HG03520 (cell line): ENCODE data around the gene MTERF4.

ENCODE experiments used
- ATAC-seq: cut with Tn5 transposase; IDR thresholded peaks from one replicate; pipeline ENCODE4 v1.9.1; 2021; ENCODE audit warnings: mild to moderate bottlenecking, moderate library complexity; ENCODE audit not compliant: unreplicated experiment

The MTERF4 gene, protein sequence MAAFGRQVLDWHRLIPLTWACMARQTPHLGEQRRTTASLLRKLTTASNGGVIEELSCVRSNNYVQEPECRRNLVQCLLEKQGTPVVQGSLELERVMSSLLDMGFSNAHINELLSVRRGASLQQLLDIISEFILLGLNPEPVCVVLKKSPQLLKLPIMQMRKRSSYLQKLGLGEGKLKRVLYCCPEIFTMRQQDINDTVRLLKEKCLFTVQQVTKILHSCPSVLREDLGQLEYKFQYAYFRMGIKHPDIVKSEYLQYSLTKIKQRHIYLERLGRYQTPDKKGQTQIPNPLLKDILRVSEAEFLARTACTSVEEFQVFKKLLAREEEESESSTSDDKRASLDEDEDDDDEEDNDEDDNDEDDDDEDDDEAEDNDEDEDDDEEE

DNA sequence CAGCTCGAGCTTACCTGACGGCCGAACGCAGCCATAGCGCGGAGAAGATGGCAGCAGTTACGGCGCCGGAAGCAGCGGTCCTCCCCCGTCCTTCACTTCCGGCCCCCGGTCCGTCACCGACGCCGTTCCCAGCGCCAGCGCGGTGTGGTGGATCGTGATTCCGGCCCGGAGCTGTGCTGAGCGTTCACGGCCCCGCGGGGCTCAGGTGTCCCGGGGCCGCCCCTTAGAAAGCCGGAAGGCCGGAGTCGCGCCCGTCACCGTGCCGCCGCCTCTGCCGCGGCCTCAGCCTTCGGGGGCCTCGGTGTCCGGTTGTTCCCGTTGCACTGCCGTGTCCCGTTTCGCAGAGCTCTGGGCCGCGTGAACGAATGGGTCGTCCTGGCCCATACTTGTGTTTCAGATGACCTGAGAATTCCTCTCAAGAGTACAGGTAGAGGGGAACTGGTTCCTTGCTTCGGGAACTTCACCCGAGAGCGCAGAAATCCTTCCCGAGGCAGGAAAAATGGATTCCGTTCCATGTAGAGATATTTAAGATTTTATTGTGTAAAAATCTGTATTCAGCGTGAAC lies at the start of gene MTERF4:
Gene MTERF4 (minus strand): TSS at position 49 of the 565 bp plus-strand sequence. CDS start 14 bp downstream, at position 35.
- ATAC-seq: peak; percentile 79

DNA sequence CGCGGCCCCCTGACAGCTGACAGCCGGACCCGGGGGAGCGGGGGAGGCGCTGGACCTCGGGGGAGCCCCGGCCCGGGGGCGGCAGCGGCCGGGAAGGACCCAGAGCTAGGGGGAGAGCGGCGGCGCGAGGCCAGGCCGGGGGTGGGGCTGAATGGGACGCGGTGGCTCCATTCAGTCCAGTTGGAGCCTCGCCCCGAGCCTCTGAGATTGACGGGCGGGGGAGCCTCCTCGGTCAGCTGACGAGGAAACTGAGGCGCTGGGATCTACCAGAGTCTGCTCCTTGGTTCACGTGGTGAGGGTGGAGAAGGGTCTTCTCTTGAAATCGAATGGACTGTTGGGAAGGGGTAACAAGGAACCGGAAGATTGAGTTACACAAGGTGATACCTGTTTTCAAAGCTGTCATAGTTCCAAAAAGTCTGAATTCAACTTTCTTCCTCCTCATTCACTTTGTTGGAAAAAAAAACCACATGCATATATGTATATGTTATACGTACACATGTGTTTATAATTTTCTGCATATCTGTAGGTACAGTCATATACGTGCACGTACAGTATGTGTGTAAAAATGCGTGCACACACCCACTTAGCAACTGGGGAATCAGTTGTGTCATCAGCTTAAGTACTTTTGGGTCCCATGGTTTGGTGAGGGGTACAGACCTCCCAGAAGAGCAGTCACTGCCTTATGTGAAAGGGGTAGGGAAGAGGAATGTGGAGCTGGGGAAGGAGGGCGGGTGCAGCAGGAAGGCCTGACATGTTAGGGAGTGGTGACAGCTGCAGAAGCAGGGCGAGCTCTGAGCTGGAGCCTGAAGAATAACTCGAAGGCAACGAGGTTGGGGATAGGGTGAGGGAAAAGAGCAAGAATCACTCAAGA lies 48.8 kb upstream of the MTERF4 start:
- no peak for ATAC-seq

DNA sequence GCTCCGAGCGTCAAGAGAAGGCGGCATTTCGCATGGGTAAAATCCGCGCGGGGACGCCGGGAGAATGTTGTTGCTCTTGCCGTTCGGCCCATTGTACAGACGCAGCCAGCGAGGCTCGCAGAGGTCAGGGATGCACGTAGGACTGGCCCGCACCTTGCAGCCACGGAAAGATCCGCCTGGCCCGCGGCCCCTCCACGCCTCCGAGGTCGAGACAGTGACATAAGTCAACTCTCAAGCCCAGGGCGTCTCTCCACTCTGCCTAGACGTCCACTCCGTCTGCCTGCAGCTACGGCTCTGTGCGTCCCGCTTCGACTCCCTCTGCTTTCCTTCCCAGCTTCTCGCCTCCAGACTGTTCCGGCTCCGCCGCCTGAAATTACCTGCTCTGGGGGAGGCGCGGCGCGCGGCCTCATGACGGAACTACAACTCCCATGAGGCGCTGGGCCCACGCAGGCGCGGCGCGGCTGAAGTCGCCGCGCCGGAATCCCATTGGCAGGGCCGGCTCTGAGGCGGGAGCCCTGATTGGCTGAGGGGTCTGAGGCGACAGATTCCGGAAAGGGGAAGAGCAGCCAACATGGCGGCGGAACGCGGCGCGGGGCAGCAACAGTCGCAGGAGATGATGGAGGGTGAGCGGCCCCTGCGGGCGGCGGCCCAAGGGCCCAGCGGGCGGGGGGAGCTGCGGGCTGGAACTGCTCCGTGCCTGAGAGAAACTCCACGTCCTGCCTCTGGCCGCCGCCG lies 48.0 kb upstream of the MTERF4 start, which contains the start of gene PPP1R7:
Gene PPP1R7 (plus strand): TSS at position 543 of the 735 bp plus-strand sequence. CDS start 29 bp downstream, at position 572.
- peak; percentile 72 for ATAC-seq

DNA sequence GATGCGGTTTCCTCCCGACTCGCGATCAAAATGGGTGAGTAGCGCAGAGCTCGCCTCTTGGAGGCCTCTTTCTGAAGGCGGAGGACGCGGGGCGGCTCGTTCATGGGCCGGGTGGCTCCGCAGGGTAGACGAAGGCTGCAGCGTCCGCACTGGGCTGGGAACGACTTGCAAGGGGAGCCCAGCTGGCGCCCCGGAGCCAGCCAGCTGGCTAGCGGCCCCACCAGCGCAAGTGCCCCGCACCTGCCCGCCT lies 47.5 kb upstream of the MTERF4 start:
- ATAC-seq: peak; percentile 4

DNA sequence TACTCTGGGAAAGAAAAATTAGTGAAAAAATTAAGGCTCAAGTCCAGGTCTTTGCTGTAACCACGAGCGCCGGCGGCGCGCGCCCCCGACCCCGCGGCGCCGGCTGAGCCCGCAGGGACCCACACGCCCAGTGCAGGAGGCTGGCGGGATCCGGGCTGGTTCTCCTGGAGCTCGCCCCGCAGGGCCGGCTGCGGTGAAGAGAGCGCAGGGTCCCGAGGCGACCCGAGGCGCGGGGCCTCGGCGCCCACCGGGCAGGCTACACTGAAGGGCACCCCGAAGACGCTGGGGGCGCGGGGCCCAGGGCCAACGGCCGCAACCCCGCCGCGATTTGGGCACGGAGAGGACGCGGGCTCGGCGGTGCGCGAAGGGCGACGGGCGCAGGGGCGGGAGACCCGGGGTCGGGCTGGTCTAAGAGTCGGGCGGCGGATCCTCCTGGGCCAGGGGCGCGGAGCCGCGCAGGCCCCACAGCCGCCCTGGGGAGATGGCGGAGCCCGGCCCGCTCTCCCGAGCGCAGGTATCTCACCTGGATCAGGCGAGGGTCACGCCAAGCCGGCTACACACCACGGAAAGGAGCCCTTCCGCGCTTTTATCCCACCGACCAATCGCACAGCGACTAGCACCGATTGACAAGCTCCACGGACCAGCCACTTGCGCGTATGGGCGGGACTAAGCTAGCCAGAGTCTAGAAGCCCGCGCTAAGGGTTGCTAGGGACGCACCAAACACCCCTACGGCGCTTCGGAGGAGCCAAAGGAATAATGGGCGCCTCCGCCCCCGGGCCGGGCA lies 47.0 kb upstream of the MTERF4 start, which contains the start of gene PASK:
Gene PASK (minus strand): TSS at position 582 of the 784 bp plus-strand sequence. CDS start 6,440 bp downstream, outside the sequence.
- ATAC-seq: peak; percentile 73

DNA sequence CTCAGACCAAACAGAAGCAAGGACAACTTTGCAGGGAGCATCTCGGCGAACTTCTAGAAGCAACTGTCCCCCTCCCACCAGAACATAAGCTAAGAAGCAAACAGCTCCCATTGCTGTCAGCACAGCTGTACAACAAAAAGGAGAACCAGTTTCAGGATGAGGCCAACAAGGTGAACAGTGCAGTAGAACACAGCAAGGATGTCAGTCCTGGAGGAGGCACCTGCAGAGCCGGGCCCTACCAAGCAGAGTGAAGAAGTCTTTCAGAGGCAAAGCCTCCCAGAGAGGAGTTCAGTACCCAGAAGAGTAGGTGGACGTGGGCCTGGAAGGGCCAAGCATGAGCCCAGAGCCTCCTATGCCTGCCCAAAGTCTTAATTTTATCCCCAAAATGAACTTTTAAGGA lies 46.2 kb upstream of the MTERF4 start:
- no peak for ATAC-seq

DNA sequence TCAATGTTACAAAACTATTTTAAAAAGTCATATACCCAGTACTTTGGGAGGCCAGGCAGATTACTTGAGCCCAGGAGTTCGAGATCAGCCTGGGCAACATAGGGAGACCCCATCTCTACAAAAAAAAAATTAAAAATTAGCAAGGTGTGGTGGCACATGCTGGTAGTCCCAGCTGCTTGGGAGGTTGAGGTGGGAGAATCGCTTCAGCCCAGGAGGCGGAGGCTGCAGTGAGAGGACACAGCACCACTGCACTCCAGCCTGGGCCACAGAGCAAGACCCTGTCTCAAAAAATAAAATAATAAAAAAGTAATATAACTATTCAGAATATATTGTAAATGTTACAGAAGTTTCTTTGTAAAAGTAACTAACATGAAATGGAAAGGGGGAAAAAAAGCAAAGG lies 45.2 kb upstream of the MTERF4 start:
- ATAC-seq: no peak

DNA sequence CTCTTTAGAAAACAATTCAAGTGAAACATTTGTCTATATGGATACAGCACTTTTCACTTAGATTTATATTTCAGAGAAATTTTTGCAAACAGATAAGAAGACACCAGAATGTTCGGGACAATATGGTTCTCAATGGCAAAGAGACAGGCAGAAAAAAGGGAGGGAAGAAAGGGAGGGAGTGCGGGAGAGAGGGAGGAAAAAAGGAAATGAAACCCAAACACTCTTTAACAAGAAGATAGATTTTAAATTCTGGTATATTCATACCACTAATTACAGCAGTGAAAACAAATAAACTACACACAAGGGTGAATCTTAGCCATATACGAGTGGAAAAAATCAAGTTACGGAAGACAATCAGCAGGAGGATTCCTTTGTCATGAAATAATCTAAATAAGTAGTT lies 44.2 kb upstream of the MTERF4 start:
- ATAC-seq: no peak

DNA sequence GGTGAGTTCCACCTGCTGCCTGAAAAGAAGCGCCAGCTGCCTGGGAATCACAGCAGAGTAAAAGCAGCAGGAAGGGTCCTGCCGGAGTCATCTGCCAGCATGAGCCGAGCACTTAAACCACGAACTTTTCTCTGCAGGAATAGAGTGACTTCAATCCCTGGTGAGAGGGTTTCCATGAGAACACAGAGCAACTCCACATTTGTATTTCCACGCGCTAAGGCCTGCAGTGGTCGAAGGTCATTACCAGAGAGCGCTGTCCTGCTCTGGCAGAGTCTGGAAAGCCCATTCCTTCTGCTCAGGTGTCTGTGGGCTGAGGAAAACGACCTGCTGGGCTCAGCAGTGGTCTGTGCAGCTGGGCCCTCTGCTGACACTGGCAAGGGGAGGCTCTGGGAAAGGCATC lies 40.5 kb upstream of the MTERF4 start:
- ATAC-seq: no peak

DNA sequence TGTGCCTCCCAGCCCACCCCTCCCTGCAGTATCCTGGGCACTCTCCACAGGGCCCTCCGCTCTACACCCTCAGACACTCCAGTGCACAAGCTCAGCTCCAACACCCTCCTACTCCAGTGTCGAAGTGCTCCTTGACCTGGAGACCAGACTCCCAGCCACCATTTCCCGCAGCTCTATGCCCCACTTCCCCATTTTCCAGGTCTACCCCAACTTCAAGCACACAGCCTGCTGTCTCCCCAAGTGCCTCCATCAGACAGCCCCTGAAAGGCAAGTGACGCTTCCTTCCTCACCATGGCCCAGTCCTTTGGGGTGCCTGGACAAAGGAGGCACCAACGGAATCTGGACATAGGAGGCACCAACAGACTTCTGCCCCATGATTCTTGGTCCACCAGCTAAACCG lies 40.0 kb upstream of the MTERF4 start:
- ATAC-seq: no peak

DNA sequence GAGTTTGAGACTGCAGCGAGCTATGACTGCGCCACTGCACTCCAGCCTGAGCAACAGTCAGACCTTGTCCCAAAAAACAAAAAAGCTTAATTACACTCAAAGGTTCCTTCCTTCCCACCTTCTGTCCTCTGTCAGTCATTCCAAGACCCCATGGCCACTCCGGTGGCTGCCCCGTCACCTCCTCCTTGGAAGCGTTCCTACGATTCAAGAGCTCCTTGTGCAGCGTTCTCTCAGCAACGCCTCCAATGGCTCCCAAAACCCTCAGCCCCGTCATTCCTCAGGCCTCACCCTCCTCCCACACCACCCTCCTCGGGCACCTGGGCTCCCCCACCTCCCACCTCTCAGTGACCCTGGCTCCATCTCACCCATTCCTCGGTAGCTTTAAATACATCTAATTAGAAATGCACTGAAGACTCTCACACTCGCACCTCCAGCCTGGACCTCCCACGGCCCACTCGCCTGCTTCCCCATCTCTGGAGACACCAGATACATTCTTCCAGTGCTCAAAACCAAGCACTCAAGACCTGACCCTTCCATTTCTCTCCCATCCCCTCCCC lies 39.2 kb upstream of the MTERF4 start:
- no peak for ATAC-seq

DNA sequence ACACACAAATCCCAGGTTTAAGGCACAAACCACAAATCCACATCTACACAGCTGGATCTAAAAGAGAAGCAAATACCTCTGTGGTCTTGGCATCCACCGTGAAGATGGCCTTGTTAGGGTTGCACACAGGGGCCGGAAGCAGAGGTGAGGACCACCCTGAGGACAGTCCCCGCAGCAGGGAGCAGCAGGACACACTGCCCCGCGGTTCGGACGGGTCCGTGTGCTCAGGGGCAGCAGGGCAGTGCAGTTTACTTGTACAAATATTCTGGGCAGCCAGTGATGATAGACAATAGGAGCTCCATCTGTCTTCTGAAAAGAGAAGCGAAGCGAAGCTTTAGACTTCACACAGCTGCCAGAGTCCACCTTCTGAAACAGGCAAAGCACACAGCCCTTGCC lies 38.4 kb upstream of the MTERF4 start:
- ATAC-seq: no peak

DNA sequence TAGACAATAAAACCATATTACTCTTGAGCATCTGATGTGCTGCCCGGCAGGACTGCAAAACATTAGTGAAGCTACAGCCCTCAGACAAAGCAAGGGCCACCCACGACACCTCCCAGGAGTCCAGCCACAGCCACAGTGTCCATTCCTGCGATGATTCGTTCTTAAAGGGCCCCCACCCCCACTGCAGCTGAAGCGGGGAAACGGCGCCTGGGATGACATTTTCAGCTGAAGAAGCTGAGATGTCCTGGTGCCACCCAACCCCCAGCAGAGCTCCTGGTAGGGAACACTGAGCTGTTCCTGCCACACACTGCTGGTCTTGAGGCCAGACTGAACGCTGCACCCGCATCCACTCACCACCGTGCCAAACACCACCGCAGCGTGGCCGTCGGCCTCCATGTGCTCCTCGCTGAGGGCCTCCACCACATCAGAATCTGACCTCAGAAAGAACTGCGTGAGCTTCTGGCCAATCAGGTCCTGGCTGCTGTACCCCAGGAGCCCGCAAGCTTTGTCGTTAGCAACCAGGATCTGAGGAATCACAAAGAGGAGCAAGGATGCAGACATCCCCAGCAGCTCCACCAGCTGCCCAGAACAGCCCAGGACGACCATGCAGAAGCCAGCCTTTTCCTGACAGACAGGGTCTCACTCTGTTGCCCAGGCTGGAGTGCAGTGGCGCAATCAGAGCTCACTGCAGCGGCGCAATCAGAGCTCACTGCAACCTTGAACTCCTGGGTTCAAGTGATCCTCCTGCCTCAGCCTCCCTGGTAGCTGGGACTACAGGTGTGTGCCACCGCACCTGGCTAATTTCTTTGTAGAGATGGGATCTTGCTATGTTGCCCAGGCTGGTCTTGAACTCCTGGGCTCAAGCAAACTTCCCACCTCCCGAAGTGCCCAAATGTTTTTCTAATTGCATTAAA lies 37.7 kb upstream of the MTERF4 start:
- no peak for ATAC-seq

DNA sequence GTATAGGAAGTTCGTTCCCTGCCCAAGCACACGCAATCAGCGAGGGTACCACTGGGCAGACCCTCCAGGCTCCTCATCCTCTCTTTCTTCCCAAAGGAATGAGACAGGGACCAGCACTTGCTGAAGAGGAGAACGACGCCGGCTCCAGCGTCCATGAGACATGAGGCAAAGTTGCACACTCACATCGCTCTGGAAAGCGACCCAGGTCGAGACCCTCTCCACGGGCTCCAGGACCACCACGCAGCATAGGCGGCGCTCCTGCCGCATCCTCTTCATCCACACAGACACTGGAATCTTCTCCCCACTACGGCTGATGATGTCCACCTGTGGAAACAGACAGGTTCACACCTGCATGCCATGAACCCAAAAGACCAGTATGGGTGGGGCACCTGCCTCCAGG lies 36.4 kb upstream of the MTERF4 start:
- ATAC-seq: no peak

DNA sequence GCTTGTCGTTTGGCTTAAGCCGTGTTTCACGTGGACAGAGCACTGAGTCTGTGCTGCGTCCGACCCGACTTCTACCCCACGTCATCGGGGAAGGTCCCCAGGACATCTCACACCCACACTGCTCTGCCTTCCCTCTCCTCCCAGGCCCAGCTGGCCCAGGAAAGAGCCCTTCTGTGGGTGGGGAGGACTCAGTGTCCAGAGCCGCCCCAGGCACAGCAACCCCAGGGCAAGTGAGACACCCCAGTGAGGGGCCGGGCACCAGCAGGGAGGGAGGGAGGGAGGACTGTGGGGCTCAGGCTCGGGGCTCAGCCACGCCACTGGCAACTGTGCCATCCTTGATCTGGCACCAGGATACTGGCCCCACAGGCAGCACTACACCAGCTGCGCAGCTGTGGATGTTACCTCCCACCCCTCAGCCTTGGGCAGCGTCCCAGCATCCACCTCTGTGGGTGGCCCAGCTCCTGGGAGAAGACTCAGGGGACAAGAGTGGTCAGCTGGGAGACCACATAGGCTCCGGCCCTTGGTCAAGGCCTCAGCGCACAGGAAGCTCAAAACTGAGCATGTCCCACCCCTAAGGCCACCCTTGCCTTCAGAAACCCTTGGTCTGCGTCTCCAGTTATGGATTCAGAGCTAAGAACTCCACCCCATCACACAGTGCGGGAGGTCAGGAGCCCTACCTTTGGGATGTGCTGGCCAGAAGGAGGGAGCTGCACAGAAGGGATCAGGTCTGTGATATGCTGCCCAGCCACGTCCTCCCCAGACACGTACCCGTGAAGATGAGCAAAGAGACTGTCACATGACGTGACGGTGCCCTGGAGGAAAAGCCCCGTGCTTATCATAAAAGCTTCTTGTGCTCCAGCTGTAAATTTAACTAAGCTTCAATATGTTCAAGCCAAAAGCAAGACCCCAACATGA lies 35.4 kb upstream of the MTERF4 start:
- ATAC-seq: no peak

DNA sequence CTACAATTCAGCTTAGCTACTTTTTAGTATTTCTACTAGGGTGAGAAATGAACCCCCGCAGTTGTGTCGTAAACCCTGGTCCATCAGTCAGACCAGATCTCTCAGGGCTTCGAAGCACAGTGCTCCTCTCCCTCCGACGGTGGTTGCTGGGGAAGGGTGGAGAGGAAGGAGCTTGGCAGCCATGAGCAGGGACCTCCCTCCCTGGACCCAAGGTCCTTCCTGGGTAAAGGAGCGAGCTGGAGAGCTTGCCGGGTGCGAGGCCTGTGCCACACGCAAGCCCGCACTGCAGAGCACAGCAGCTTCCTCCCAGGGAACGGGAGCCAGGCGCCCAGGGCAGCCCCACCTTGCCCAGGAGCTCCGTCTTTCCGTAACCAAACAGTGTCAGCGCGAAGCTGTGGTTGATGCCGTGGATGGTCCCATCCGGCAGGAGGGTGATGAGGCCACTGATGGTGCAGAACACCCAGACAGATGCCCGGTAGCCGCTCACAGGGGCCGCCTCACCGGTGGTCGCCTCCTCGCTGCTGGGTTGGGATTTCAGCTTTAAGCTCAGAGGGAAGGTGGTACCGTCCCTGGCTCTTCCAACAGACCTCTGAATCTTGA lies 34.7 kb upstream of the MTERF4 start:
- no peak for ATAC-seq

DNA sequence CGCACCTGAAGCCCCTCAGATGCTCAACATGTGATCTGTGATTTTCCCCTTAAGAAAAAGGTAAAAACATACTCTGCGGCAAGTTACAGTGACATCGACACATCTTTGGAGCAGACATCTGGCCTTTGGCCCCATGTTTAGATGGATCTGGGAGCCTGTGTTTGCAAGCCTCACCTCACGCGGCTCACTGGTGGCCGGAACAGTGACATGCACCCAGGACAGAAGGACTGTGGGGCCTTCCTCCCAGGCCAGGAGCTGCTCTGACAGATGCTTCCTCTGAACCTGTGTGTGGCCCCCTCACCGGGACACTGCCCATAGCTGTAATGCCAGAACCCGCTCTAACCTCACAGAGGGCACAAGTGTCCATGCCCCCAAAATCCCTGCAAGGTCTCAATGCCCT lies 34.1 kb upstream of the MTERF4 start:
- no peak for ATAC-seq
